Progenitor cell of endocrine pancreas (in vitro differentiated cells): ENCODE measurements around the gene RAB27A. TPM values are rescaled to one million over a fixed set of nuclear protein-coding genes. Genes with fewer than 3 reads are reported as not detected.

ENCODE experiments used
- DNase-seq: peaks from one replicate; pipeline ENCODE4 v3.0.0; 2021; ENCODE audit warnings: low spot score; ENCODE audit not compliant: unreplicated experiment
- H3K27ac Mint-ChIP-seq: 2 replicates; pipeline ENCODE4 v1.8.0; 2021; ENCODE audit warnings: mild to moderate bottlenecking, moderate library complexity, mixed read lengths
- H3K27me3 Mint-ChIP-seq: 2 replicates; pipeline ENCODE4 v1.8.0; 2021; ENCODE audit warnings: mixed read lengths
- H3K36me3 Mint-ChIP-seq: 2 replicates; pipeline ENCODE4 v1.8.0; 2022; ENCODE audit warnings: mixed read lengths; ENCODE audit not compliant: insufficient read depth
- H3K4me1 Mint-ChIP-seq: 2 replicates; pipeline ENCODE4 v1.8.0; 2021; ENCODE audit warnings: low read depth, mixed read lengths
- H3K4me3 Mint-ChIP-seq: 2 replicates; pipeline ENCODE4 v1.8.0; 2021; ENCODE audit warnings: low read depth, mild to moderate bottlenecking, moderate library complexity, mixed read lengths
- H3K9me3 Mint-ChIP-seq: 2 replicates; pipeline ENCODE4 v1.8.0; 2021; ENCODE audit warnings: low read depth, mixed read lengths
- CTCF ChIP-seq: fragments of 200-600 bp; sonication (generic); IDR thresholded peaks from one replicate; pipeline ENCODE4 v1.5.0; 2021; ENCODE audit warnings: antibody characterized with exemption, mild to moderate bottlenecking; ENCODE audit not compliant: unreplicated experiment
- total RNA-seq: library from RNA; stranded (reverse); gene quantifications from 2 replicates; pipeline ENCODE4 v1.2.1, GENCODE V29; 2021

RAB27A gene
- total RNA-seq, 1 donor from 2014 or later, result 14.5 TPM

GRCh38 chr15:55247766-55248427, 41.7 kb downstream of the RAB27A start:
- Mint-ChIP-seq H3K27me3 (no peaks in the 10 kb centered on the region), H3K9me3 (no peaks in the 10 kb centered on the region), H3K27ac (no peak overlapping the region), H3K4me1 (peaks cover 4% of the 10 kb centered on the region), H3K4me3 (no peak overlapping the region), H3K36me3 (no peaks in the 10 kb centered on the region)
- no peak for TF ChIP-seq CTCF
- no peak for DNase-seq

- no peak for DNase-seq
- H3K4me1 Mint-ChIP-seq, result peaks cover 4% of the 10 kb centered on the region
- H3K4me3 Mint-ChIP-seq, result no peak overlapping the region
- H3K9me3 Mint-ChIP-seq, result no peaks in the 10 kb centered on the region
- H3K36me3 Mint-ChIP-seq, result no peaks in the 10 kb centered on the region
- no peak for TF ChIP-seq CTCF
- no peak overlapping the region for H3K27ac Mint-ChIP-seq
- H3K27me3 Mint-ChIP-seq, result no peaks in the 10 kb centered on the region
These were observed 42.3 kb downstream of the RAB27A start for GRCh38 chr15:55247311-55247710.

GRCh38 chr15:55246567-55246966, 43.0 kb downstream of the RAB27A start:
- no peak overlapping the region for H3K27ac Mint-ChIP-seq
- no peaks in the 10 kb centered on the region for H3K9me3 Mint-ChIP-seq
- H3K27me3 Mint-ChIP-seq, result no peaks in the 10 kb centered on the region
- H3K4me3 Mint-ChIP-seq, result no peak overlapping the region
- TF ChIP-seq CTCF, result no peak
- peaks cover 4% of the 10 kb centered on the region for H3K4me1 Mint-ChIP-seq
- DNase-seq, result no peak
- no peaks in the 10 kb centered on the region for H3K36me3 Mint-ChIP-seq

- H3K27ac Mint-ChIP-seq, result no peak overlapping the region
- DNase-seq, result no peak
- H3K27me3 Mint-ChIP-seq, result no peaks in the 10 kb centered on the region
- H3K4me1 Mint-ChIP-seq, result peaks cover 4% of the 10 kb centered on the region
- H3K36me3 Mint-ChIP-seq, result no peaks in the 10 kb centered on the region
- no peaks in the 10 kb centered on the region for H3K9me3 Mint-ChIP-seq
- H3K4me3 Mint-ChIP-seq, result no peak overlapping the region
- no peak for TF ChIP-seq CTCF
These were observed 44.6 kb downstream of the RAB27A start for GRCh38 chr15:55245059-55245458.

GRCh38 chr15:55241891-55242290, 47.7 kb downstream of the RAB27A start:
- H3K4me1 Mint-ChIP-seq, result no peaks in the 10 kb centered on the region
- TF ChIP-seq CTCF, result no peak
- H3K9me3 Mint-ChIP-seq, result no peaks in the 10 kb centered on the region
- no peak overlapping the region for H3K27ac Mint-ChIP-seq
- H3K4me3 Mint-ChIP-seq, result no peak overlapping the region
- no peak for DNase-seq
- no peaks in the 10 kb centered on the region for H3K36me3 Mint-ChIP-seq
- no peaks in the 10 kb centered on the region for H3K27me3 Mint-ChIP-seq
